IPS-20b (cell line): ENCODE measurements around the gene HOXD13.

Experiments used
- H3K27ac ChIP-seq: one replicate; pipeline ENCODE4 v1.5.1; 2013; ENCODE audit warnings: low read length
- H3K27me3 ChIP-seq: 2 replicates; pipeline ENCODE4 v1.6.1; 2013; ENCODE audit warnings: mild to moderate bottlenecking, low read length, inconsistent platforms; ENCODE audit not compliant: insufficient read depth
- H3K36me3 ChIP-seq: 2 replicates; pipeline ENCODE4 v1.6.1; 2013; ENCODE audit warnings: low read depth, mild to moderate bottlenecking, inconsistent platforms, low read length, moderate library complexity; ENCODE audit not compliant: insufficient read depth
- H3K4me1 ChIP-seq: 2 replicates; pipeline ENCODE4 v1.6.1; 2013; ENCODE audit warnings: mild to moderate bottlenecking, control low read depth, inconsistent platforms, low read length, moderate library complexity; ENCODE audit not compliant: insufficient read depth
- H3K4me3 ChIP-seq: 2 replicates; pipeline ENCODE4 v1.5.1; 2013; ENCODE audit warnings: mild to moderate bottlenecking, low read length, inconsistent platforms
- H3K9ac ChIP-seq: 2 replicates; pipeline ENCODE4 v1.6.1; 2013; ENCODE audit warnings: low read depth, mild to moderate bottlenecking, inconsistent platforms, low read length, moderate library complexity
- H3K9me3 ChIP-seq: 2 replicates; pipeline ENCODE4 v1.6.1; 2013; ENCODE audit warnings: mild to moderate bottlenecking, low read depth, low read length, inconsistent platforms; ENCODE audit not compliant: insufficient read depth

The HOXD13 gene

GRCh38 chr2:176105078-176105729, 12.7 kb downstream of the HOXD13 start:
- Histone ChIP-seq H3K4me1 (no peaks in the 10 kb centered on the region), H3K27ac (no peak overlapping the region), H3K27me3 (peaks cover 100% of the 10 kb centered on the region), H3K9ac (no peak overlapping the region), H3K36me3 (no peaks in the 10 kb centered on the region), H3K9me3 (peaks cover 5% of the 10 kb centered on the region; the same call in 1 of the 2 replicates), H3K4me3 (no peak overlapping the region; the same call in 1 of the 2 replicates)

GRCh38 chr2:176105730-176106580, 13.4 kb downstream of the HOXD13 start:
- H3K27me3 ChIP-seq, result peaks cover 100% of the 10 kb centered on the region

GRCh38 chr2:176106581-176107539, 14.3 kb downstream of the HOXD13 start, which contains the start of gene HOXD11:
HOXD11 (plus strand) TSS chr2:176107280; CDS start chr2:176107356, 76 bp downstream.
- peaks cover 100% of the 10 kb centered on the region for H3K27me3 ChIP-seq
- H3K4me1 ChIP-seq, result no peaks in the 10 kb centered on the region
- H3K4me3 ChIP-seq, result no peak within 1 kb of the TSS; the same call in 1 of the 2 replicates
- H3K9me3 ChIP-seq, result no peaks in the 10 kb centered on the region; the same call in 1 of the 2 replicates
- no peak within 1 kb of the TSS for H3K9ac ChIP-seq
- H3K36me3 ChIP-seq, result no peaks in the 10 kb centered on the region
- H3K27ac ChIP-seq, result no peak within 1 kb of the TSS

More at GRCh38 chr2:176105730-176106580, 13.4 kb downstream of the HOXD13 start:
- H3K36me3 ChIP-seq, result no peaks in the 10 kb centered on the region
- no peaks in the 10 kb centered on the region; the same call in 1 of the 2 replicates for H3K9me3 ChIP-seq
- H3K9ac ChIP-seq, result no peak overlapping the region
- no peak overlapping the region for H3K27ac ChIP-seq
- H3K4me3 ChIP-seq, result no peak overlapping the region
- no peaks in the 10 kb centered on the region for H3K4me1 ChIP-seq

DNA sequence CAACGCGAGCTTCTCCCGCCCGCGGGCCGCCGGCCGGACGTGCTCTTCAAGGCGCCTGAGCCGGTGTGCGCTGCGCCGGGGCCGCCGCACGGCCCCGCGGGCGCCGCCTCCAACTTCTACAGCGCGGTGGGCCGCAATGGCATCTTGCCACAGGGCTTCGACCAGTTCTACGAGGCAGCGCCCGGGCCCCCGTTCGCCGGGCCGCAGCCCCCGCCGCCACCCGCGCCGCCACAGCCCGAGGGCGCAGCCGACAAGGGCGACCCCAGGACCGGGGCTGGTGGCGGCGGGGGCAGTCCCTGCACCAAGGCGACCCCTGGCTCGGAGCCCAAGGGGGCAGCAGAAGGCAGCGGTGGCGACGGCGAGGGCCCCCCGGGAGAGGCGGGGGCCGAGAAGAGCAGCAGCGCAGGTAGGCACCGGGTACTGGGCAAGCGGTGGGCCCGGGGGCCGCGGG, 15.2 kb downstream of the HOXD13 start:
- Histone ChIP-seq H3K4me1 (no peaks in the 10 kb centered on the region), H3K4me3 (no peak overlapping the region), H3K27me3 (peaks cover 100% of the 10 kb centered on the region), H3K36me3 (no peaks in the 10 kb centered on the region), H3K9ac (no peak overlapping the region), H3K27ac (no peak overlapping the region), H3K9me3 (no peaks in the 10 kb centered on the region; the same call in 1 of the 2 replicates)

GRCh38 chr2:176109192-176109901, 16.8 kb downstream of the HOXD13 start:
- Histone ChIP-seq H3K4me1 (no peaks in the 10 kb centered on the region), H3K36me3 (no peaks in the 10 kb centered on the region), H3K9ac (no peak overlapping the region), H3K27ac (no peak overlapping the region), H3K27me3 (peaks cover 100% of the 10 kb centered on the region), H3K9me3 (no peaks in the 10 kb centered on the region; the same call in 1 of the 2 replicates), H3K4me3 (no peak overlapping the region)

DNA sequence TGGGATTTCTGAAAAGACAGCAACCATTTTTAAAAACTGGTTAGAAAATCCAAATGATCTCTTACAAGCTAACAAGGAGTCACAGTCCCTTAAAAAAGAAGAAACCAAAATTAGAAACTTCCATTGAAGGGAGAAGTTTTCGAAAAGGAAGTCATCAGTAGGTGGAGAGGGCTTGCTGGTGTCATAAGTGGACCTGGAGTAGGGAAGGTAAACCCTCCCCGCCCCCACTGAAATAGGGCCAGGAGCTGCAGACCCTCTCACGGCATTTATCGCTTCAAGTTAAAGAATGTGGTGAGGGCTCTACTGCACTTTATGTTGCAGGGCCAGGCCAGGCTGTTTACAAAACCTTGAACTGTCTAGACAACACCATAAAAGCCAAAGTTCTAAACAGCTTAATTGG, 17.4 kb downstream of the HOXD13 start:
- no peaks in the 10 kb centered on the region for H3K36me3 ChIP-seq
- peaks cover 100% of the 10 kb centered on the region for H3K27me3 ChIP-seq
- no peak overlapping the region for H3K9ac ChIP-seq
- no peaks in the 10 kb centered on the region; the same call in 1 of the 2 replicates for H3K9me3 ChIP-seq
- no peak overlapping the region for H3K4me3 ChIP-seq
- no peak overlapping the region for H3K27ac ChIP-seq
- H3K4me1 ChIP-seq, result no peaks in the 10 kb centered on the region

DNA sequence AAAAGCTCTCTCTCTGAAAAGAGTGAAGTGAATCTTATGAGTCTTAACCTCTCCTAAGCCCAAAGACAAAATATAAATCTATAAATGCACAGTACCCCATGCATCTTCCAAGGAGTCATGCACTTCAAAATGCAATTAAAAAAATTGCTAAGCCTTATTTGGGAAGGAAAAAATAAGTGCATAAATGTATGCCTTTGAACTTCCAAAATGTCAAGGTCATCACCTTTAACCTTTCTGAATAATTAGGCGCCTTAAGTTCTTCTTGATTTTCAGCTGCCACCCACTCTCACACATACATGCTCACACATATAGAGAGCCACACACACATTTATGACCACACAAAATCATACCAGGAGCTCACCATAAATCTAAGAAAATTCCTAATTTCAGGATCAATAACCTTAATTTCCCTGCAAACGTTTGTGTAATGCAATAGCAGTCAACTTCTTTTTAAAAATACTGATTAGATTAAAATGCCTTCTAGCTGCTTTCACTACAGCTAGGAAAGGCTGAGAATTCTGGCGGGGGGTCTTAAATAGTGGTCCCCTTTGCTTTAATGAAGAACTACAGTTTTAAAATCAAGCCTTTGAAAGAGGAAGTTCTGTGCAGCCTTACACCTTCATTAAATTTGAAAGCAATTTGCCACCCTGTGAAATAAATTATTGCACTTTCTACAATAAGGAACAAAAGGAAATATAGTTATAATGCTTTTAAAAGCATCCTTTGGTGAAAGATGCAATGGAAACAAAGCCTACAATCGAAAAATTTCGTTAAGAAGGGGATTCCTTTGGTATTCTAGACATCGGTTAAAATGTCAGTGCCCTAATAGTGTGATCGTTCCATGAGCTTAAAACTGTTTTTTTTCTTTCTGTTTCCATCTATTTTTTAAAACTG, 18.1 kb downstream of the HOXD13 start:
- H3K9me3 ChIP-seq, result no peaks in the 10 kb centered on the region; the same call in 1 of the 2 replicates
- H3K9ac ChIP-seq, result no peak overlapping the region
- no peak overlapping the region for H3K27ac ChIP-seq
- H3K27me3 ChIP-seq, result peaks cover 100% of the 10 kb centered on the region
- no peak overlapping the region for H3K4me3 ChIP-seq
- H3K36me3 ChIP-seq, result no peaks in the 10 kb centered on the region
- H3K4me1 ChIP-seq, result no peaks in the 10 kb centered on the region

DNA sequence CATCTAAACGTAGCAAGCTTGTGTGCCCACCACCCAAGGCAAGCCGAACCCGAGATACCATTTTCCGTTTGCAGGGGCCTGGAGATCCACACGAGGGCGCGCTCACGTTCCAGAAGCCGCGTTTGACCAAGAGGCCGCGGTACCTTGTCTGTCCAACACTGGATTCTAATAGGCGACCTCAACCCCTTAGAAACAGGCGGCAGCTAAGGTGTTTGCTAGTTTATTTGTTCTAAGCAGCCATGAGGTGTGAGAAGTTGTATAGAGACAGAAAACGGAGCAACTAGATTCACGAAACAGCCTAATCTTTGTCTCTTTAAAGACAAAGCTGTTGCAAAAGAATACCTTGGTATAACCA, 18.8 kb downstream of the HOXD13 start:
- Histone ChIP-seq H3K27ac (no peak overlapping the region), H3K9ac (no peak overlapping the region), H3K9me3 (no peaks in the 10 kb centered on the region; the same call in 1 of the 2 replicates), H3K4me3 (no peak overlapping the region), H3K36me3 (no peaks in the 10 kb centered on the region), H3K4me1 (no peaks in the 10 kb centered on the region), H3K27me3 (peaks cover 100% of the 10 kb centered on the region)

GRCh38 chr2:176111846-176112374, 19.4 kb downstream of the HOXD13 start:
- peaks cover 100% of the 10 kb centered on the region for H3K27me3 ChIP-seq

More at GRCh38 chr2:176111846-176112374, 19.4 kb downstream of the HOXD13 start:
- peaks cover 4% of the 10 kb centered on the region for H3K9me3 ChIP-seq
- no peak overlapping the region for H3K4me3 ChIP-seq
- no peak overlapping the region for H3K27ac ChIP-seq
- H3K9ac ChIP-seq, result no peak overlapping the region
- no peaks in the 10 kb centered on the region for H3K4me1 ChIP-seq
- no peaks in the 10 kb centered on the region for H3K36me3 ChIP-seq
